SW 1271 (cell line): ENCODE data around the gene NFIA.

Experiments
- DNase-seq, 2 experiments: peaks; one replicate each; lab custom pipeline; 2025; lab: John Stamatoyannopoulos, UW

NFIA gene

DNA sequence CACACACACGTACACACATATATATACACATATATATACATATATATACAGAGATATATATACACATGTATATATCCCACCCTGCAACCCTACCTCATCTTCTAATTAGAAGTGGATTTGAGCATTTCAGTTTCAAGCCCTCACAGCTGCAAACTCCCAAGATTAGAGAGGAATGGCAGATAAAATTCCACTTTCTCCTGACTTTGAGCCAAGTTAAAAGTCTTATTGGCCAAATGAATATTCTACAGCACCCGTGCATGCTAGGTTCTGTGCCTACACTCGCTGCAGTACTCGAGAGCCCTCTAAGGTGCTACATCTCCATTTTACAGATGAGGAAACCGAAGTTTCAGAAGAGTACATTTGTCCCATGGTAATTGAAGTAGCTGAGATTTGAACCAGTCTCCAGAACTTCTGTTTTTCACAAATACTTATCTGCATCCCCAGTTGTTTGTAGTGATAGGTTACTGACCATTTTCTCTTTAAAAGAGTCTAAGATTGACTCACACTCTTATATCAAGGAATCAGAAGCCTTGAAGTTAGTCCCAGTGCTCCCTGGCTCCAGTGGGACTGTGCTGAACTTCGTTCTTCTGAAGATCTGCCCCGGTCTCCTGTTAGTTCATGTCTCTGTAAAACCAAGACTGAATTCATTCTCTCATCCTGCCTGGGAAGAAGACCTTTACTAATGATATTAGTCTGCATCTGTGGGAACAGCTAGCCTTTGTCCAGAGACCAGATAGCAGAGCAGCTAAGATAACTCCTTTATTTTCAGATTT, 350.4 kb downstream of the NFIA start:
- DNase-seq = no peak

DNA sequence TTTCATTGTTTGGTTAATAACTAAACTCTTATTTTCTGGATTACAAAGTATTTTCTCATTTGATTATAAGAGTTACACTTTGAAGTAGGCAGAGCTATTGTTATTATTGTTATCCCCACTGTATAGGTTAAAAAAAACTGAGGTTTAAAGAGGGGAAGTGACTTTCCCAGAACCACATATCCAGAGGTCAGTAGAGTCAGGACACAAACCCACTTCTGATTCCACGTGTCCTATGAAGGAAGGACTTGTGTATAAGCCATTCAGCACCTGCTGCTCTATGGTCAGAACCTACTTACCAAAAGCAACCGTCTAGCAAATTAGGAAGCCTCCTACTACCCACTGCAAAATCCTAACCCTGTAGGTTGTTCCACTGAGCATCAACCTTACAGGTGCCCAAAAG, 351.3 kb downstream of the NFIA start:
- no peak for DNase-seq

- DNase-seq = no peak
These were observed 351.9 kb downstream of the NFIA start for GRCh38 chr1:61434276-61434675.

DNA sequence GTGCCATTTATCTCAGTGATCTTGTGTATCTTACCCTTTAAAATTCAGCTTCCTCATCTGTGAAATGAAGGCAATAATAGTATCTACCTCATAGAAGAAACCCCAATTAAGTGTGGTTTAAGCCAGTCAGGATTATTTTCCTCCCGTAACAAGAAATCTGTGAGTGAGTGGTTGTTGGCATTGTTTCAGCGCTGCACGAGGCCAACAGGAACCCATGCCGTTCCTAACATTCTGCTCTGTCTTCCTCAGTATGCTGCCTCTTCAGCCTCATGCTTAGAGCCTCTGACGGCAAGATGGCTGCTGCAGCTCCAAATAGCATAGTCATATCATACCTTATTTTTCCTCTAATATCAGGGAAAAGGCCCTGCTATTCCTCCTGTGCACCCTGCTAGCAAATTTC, 352.9 kb downstream of the NFIA start:
- no peak for DNase-seq

- no peak for DNase-seq
These were observed 353.7 kb downstream of the NFIA start for GRCh38 chr1:61436016-61436415.

GRCh38 chr1:61436491-61437120, 354.2 kb downstream of the NFIA start:
- DNase-seq = no peak

- no peak for DNase-seq
These were observed 356.9 kb downstream of the NFIA start for GRCh38 chr1:61439234-61439633.

- no peak for DNase-seq
These were observed 359.4 kb downstream of the NFIA start for GRCh38 chr1:61441723-61442262.

DNA sequence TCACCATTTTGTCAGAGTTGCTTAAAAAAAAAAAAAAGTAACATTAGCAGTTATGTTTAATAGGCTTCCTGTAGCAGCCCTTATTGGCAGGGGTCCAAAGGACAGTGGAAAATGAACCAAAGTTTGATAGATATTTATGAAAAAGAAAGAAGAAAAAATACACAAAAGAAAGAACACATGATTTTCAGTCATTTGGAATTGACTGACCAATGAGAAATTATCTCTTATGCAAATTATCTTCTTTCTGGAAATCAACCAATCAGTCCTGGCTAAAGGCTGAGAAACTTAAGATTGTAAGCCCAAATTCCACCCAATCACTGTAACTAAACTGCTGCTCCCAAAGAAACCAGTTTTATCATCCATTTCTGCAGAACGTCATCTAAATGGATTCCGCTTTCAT, 360.2 kb downstream of the NFIA start:
- DNase-seq = no peak

DNA sequence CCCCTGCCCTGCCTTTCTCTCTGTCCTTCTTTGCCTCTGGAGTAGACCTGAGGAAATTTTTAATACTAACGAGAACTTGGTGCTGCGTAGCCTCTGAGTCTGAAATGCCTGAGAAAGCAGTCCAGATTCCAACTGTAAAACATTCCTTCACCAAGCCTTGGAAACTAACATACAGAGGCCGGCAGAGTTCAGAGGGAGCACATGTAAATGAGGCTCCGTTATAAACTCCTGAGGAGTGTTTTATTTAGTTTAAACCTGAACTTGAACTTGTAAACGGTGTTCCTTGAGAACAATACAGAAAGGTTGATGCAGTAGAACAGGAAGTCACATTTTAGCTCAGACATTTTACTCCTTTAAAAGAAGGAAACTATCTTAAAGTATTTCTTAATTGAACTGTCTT, 361.9 kb downstream of the NFIA start:
- no peak for DNase-seq

GRCh38 chr1:61445269-61445825, 363.0 kb downstream of the NFIA start:
- no peak for DNase-seq

DNA sequence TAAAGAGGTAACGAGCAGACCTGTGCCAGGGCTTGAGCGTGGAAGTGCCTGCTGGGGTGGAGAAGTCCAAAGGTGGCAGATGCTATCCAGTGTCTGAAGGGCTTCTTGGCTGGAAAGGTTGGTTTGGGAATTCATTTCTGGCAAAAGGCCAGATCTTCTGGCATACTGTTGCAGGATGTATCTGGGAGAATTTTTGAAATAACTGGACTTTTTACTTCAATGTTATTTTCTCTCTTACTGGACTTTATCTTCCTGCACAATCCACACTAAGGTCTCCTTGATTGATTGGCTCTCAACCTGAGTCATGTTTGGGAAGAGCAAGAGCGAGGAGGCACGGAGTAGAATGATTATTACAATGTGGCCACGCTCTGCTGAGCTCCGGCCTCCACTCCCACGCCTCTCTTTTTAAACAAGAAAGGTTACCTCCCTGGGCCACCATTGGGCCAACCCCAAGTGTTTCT, 364.2 kb downstream of the NFIA start:
- no peak for DNase-seq

- DNase-seq = no peak
These were observed 365.0 kb downstream of the NFIA start for GRCh38 chr1:61447106-61447967.

DNA sequence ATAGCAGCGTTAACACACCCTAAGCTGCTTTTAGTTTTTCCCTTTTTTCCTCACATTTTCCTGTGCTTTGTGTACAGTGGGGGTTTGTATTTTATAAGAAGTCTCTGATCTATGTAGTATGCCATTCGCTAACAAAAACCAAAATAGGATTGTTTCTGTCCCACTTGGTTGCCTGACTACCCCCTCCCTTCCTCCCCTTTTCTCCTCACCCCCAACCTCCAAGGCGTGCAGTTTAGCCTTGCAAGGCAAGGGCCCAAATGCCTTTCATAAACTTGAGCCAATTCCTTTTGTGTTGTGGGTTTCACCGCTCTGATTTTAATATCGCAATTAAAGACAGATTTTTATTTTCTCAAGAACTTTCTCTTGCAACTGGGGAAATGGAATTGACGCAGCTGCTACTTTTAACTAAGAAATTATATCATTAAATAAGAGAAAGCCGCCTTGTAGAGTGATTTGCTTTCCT, 365.6 kb downstream of the NFIA start:
- no peak for DNase-seq

- DNase-seq = no peak
These were observed 366.6 kb downstream of the NFIA start for GRCh38 chr1:61448914-61449313.

GRCh38 chr1:61449410-61449809, 367.0 kb downstream of the NFIA start:
- DNase-seq = no peak

- no peak for DNase-seq
These were observed 368.1 kb downstream of the NFIA start for GRCh38 chr1:61450454-61450853.

DNA sequence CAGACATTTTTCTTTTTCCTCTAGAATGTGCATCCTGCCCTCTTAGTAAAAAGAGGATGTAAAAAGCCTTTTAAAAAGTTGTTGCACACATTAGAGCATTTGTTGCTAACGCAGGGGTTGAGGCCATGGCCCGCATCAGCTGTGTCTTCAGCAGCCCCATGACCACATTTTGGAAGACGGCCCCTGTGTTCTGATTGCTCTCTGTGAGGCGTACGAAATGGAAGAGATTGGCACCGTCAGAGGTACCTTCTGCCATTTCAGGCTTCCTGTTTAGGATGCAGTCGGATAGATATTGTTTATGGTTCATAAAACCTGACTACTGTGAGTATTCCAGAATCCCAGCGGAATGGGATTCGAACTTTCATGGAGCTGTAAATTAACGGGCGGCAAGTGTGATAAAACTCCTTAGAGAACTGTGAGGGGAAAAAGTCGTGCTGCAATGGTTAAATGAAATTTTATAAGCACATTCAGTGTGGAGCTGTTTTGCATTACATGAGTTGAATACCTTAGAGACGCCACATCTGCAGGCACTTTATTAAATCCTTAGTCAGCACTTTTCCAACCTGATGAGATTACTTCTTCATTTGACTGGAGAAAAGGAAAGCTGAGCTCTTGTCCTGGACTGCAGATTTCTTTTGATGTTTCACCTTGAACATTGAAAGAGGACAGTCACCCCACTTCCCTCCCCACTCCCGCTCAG, 368.7 kb downstream of the NFIA start:
- no peak for DNase-seq

- no peak for DNase-seq
These were observed 369.2 kb downstream of the NFIA start for GRCh38 chr1:61451572-61451968.

DNA sequence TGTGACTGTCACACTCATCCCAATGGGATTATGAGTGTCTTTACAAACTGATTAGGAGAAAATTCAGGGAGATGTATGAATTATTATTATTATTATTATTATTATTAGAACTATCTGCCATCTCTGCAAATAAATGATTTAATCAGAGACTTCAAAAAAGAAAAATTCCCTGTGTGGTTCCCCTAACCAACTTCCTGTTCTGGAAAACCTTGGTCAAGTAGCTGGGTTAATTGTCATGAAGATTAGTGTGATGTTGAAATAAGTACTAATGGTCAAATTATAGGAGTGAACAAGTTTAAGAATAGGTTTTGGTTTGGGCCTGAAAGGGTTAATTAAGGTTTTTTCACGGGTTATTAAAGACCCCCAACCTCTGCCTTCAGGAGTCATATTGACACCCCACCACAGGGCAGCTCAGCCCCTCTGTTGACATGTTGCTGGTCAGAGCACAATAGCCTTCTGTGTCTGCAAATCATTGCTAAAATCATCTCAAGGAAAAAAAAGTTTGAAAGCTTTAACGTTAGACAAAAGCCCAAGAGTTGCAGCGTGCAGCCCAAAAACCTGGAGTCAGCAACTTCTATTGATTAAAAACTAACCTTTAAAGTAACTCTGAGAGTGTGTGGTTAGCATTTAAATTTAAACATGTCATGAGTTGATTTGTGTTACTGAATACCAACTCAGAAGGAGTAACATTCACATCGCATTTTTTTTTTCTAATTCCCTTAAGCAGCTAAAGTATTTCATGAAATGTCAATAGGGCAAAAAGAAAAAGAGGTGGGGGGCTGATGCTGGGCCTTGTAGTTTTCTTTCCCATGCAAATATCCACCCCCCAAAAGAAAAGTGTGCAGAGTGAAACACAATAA, 370.0 kb downstream of the NFIA start:
- no peak for DNase-seq
